NCI-H2107 (cell line): ENCODE data around the gene RNH1.

ENCODE experiments used
- DNase-seq: peaks from one replicate; lab custom pipeline; 2025; lab: John Stamatoyannopoulos, UW

Gene RNH1

DNA sequence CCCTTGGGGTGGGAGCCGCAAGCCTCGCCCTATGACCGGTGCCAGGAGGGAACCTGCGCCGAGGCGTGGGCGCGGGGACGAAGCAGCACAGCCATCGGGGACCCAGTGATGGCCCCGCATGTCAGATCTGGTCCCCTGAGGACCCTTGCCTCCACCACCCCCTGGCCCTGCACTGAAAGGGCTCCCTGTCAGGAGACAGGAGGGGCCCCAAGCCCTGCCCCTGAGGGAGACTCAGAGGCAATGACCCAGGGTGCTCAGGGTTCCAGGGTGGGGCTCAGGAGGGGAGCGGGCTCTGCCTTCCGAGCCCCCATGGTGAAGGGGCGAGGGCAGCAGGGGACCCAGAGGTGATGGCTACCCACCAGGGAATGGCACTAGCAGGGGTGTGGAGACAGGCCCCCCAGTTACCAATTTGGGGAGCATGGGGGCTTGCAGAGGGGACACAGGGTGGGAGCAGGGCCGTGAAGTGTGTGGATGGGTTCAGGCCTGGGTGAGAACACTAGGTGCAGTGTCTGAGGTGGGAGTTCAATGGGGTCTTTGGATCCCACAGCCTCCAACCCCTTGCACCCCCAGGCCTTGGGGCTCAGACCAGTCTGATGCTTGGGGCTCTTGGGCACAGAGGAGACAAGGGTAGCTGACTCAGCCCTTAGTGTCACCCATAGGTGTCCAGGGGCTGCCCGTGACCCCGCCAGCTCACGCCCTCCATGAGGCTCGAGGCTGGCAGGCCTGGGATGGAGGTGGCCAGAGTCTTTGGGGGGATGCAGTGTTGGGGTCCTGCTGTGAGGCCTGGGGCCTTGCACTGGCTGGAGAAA, 30.8 kb upstream of the RNH1 start:
- DNase-seq = no peak

DNA sequence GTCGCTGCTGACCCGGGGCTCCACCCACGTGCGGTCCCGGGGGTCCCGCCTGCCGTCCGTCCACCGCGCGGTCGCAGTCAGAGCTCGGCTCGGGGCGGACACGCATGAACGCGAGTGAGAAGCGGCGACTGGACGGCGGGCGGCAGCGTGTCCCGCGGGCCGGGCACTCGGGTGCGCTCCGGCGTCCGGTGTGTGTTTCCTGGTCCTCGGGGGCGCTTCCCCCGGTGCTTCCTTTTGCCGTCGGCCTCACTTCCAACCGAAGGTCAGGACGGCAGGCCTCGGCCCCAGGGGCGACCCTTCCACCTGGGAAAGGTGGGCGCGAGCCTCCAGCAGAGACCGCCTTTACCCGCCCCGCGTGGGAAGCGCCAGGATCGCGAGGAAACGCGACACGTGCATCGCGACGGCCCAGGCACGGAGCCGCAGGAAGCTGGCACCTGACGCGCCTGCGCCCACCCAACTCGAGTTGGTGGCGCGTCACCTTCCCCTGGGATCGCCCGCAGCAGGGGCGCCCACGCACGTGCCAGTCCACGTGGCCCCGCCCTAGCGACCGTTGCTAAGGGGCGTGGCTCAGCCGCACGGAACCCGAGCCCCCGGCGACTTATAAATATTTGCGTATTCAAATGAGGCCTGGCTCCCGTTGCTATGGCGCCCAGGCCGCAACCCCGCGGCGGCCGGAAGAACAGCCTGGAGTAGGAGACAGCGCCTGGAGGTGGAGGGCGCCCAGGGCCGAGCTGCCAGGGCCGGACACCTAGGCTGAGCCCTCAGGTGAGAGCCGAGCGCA, 30.0 kb upstream of the RNH1 start, which contains the start of gene LRRC56:
Gene LRRC56, plus strand, starts transcription at position 687 of the 781 bp plus-strand sequence. CDS start 3,158 bp downstream, outside the sequence.
- peak; percentile 87 for DNase-seq

- peak; percentile 91 for DNase-seq
Measured at GRCh38 chr11:535519-536454, 28.7 kb upstream of the RNH1 start, which contains the start of gene HRAS. Gene HRAS, minus strand, starts transcription at chr11:535576.

DNA sequence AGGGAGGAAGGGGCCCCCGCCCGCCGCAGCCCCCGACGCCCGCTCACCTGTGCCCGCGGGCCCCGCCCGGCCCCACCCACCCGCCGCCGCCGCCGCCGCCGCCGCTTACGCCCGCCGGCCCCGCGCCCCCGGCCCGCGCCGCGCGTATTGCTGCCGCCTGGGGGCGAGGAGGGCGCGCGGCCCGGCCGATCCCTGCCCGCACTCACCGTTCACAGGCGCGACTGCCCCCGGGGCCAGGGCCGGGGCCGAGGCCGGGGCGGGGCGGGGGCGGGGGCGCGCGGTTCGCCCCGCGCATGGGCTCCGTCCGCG, 28.1 kb upstream of the RNH1 start:
- no peak for DNase-seq

- no peak for DNase-seq
Measured at GRCh38 chr11:534396-535209, 27.6 kb upstream of the RNH1 start.

DNA sequence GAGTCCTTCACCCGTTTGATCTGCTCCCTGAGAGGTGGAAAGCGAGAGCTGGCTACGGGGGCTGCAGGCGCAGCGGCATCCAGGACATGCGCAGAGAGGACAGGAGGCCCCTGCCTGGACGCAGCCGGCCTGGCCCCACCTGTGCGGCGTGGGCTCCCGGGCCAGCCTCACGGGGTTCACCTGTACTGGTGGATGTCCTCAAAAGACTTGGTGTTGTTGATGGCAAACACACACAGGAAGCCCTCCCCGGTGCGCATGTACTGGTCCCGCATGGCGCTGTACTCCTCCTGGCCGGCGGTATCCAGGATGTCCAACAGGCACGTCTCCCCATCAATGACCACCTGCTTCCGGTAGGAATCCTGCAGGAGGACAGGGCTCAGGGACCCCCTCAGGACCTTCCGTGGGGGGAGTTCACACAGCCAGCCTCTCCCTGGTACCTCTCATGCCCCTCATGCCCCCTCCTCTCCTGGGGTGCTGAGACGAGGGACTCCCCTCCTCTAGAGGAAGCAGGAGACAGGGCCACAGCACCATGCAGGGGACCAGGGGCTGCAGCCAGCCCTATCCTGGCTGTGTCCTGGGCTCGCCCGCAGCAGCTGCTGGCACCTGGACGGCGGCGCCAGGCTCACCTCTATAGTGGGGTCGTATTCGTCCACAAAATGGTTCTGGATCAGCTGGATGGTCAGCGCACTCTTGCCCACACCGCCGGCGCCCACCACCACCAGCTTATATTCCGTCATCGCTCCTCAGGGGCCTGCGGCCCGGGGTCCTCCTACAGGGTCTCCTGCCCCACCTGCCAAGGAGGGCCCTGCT, 26.7 kb upstream of the RNH1 start:
- DNase-seq = no peak

GRCh38 chr11:532986-533585, 26.0 kb upstream of the RNH1 start:
- DNase-seq = no peak

DNA sequence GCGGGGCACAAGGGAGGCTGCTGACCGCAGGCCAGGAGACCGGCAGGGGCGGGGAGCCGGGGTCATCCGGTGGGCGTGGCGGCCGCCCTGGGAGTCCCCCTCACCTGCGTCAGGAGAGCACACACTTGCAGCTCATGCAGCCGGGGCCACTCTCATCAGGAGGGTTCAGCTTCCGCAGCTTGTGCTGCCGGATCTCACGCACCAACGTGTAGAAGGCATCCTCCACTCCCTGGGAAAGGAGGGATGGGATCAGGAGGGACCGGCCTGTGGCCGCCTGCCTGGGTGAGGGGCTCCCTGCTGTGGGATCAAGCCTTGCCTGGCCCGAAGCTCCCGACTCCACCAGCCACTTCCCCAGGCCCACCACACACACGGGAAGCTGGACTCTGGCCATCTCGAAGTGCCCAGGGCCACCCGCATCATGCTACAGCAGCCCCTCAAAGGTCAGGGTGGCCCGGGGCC, 25.5 kb upstream of the RNH1 start:
- no peak for DNase-seq

- no peak for DNase-seq
Measured at GRCh38 chr11:531919-532526, 25.0 kb upstream of the RNH1 start.

GRCh38 chr11:530960-531831, 24.2 kb upstream of the RNH1 start:
- no peak for DNase-seq

GRCh38 chr11:529728-530411, 22.8 kb upstream of the RNH1 start:
- DNase-seq = no peak

DNA sequence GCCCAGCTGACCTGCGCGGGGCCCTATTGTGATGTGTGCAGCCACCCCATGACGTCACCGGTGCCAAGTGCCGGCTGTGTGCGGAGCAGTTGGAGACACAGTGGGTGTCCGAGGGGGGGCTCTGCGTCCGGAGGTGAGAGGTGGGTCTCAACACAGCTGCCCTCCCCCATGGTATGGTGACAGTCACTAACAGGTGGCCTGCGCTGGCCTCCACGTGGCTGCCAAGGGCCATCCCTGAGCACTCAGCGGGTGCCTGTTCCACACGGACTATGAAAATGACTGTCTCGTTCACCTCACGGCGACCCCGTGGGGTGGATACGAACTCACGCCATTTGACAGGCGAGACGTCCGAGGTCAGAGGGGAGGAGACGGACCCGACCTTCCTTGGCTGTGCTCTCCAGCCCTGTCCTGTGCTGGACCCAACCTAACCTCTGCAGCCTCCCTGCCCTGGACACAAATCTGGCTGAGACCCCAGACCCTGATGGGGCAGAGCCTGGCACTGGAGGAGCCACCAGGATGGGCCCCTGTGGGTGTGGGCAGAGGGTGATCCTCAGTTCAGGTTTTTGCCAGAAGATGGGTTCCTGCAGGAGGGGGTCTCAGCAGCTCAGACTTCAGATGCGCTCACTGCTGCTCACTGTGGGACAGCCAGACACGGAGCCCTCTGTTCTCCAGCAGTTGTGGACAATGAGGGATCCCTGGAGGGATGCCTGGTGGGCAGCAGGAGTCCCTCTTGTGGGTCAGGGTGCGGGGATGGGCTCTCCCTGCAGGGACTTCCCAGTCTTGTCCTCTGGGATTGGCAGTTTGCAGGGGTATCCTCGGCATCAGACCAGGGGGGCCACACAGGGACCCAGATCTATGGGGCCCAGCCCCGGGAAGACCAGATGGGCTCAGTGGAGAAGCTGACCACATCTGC, 22.0 kb upstream of the RNH1 start:
- DNase-seq = no peak

DNA sequence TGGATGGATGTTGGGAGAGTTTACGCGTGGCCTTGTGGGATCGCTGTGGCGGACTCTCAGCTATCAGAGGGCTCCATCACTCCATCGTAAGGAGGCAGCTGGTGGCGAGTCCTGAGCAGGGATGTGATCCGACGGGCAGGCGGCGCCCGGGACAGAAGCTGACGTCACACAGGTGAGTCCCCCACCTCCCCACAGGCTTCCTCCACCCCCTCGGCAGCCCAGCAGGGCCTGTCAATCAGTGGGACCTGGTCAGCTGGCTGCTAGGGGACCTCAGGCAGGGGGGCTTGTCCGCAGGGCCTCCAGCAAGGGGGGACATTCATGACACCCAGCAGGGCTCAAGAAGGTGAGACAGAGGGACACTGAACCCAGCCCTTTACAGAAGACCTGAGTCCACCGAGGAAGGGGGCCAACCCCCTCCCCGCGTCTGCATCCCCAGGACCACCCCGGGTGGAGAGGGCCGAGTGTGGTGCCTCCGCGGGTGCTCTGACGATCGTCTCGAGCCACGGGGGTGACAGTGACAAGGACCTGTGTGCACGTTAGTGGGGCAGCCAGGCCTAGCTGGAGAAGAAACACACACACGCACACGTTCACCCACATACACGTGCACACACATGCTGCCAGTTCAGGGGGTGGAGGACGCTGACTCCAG, 21.2 kb upstream of the RNH1 start:
- DNase-seq = no peak

GRCh38 chr11:526192-526591, 19.1 kb upstream of the RNH1 start:
- DNase-seq = no peak

DNA sequence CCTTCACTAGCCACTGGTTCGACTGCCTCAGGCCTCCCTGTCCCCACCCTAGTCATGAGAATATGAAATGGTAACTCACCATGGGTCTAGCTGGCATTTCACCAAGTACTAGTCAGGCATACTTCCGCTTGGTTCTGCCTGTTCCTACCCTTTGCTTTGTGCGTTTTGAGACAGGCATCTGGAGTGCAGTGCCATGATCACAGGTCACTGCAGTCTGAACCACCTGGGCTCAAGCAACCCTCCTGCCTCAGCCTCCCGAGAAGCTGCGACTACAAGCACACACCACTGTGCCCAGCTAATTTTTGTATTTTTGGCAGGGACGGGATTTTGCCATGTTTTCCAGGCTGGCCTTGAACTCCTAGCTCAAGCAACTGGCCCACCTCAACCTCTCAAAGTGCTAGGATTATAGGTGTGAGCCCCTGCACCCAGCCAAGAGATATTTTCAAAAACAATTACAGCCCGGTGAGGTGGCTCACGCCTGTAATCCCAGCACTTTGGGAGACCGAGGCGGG, 14.2 kb upstream of the RNH1 start:
- no peak for DNase-seq
